Effector memory CD4-positive, alpha-beta T cell (primary cell): ENCODE measurements around the gene CD3D.
"Not testable (repeated sequence)": the region's sequence is repeated elsewhere in the genome, so short reads cannot be mapped to it uniquely, and the experiment has no call there.

Experiments
- DNase-seq, 3 donors: peaks; one replicate each; pipeline ENCODE4 v3.0.0-alpha.2; 2020
- H3K27ac ChIP-seq: 2 replicates; pipeline ENCODE4 v1.7.0; 2013; ENCODE audit warnings: mild to moderate bottlenecking, low read length, moderate library complexity; ENCODE audit not compliant: insufficient read depth, poor library complexity, severe bottlenecking
- H3K27me3 ChIP-seq: replicated peaks from 2 replicates; pipeline ENCODE4 v1.7.0; 2013; ENCODE audit warnings: mild to moderate bottlenecking, low read length; ENCODE audit not compliant: insufficient read depth, control insufficient read depth, poor library complexity, severe bottlenecking
- H3K36me3 ChIP-seq: 2 replicates; pipeline ENCODE4 v1.7.0; 2013; ENCODE audit warnings: mild to moderate bottlenecking, low read length, moderate library complexity; ENCODE audit not compliant: control insufficient read depth, insufficient read depth
- H3K4me1 ChIP-seq: 2 replicates; pipeline ENCODE4 v1.7.0; 2013; ENCODE audit warnings: low read length, mild to moderate bottlenecking; ENCODE audit not compliant: control insufficient read depth, insufficient read depth, poor library complexity, severe bottlenecking
- H3K4me3 ChIP-seq: 2 replicates; pipeline ENCODE4 v1.7.0; 2013; ENCODE audit warnings: low read length, low read depth, mild to moderate bottlenecking; ENCODE audit not compliant: insufficient read depth, poor library complexity, severe bottlenecking
- H3K9me3 ChIP-seq: 2 replicates; pipeline ENCODE4 v1.7.0; 2013; ENCODE audit warnings: mild to moderate bottlenecking, low read length, moderate library complexity; ENCODE audit not compliant: control insufficient read depth

The CD3D gene

GRCh38 chr11:118319337-118319707 is 23.2 kb downstream of the CD3D start:
- Histone ChIP-seq H3K27ac (peak overlapping the region; percentile 54), H3K4me3 (no peak overlapping the region), H3K27me3 (no peaks in the 10 kb centered on the region), H3K4me1 (peaks cover 60% of the 10 kb centered on the region), H3K36me3 (peaks cover 7% of the 10 kb centered on the region), H3K9me3 (no peaks in the 10 kb centered on the region)
- DNase-seq, result no peak

- peak overlapping the region; percentile 54 for H3K27ac ChIP-seq
- no peaks in the 10 kb centered on the region for H3K9me3 ChIP-seq
- peaks cover 60% of the 10 kb centered on the region for H3K4me1 ChIP-seq
- no peak overlapping the region for H3K4me3 ChIP-seq
- H3K27me3 ChIP-seq, result no peaks in the 10 kb centered on the region
- no peak for DNase-seq
- peaks cover 13% of the 10 kb centered on the region for H3K36me3 ChIP-seq
Observed at GRCh38 chr11:118318581-118319336, 23.7 kb downstream of the CD3D start.

- no peak for DNase-seq
- H3K27me3 ChIP-seq, result no peaks in the 10 kb centered on the region
- H3K4me1 ChIP-seq, result peaks cover 60% of the 10 kb centered on the region
- H3K9me3 ChIP-seq, result no peaks in the 10 kb centered on the region
- H3K27ac ChIP-seq, result peak overlapping the region; percentile 54
- peaks cover 19% of the 10 kb centered on the region for H3K36me3 ChIP-seq
- no peak overlapping the region for H3K4me3 ChIP-seq
Observed at GRCh38 chr11:118318124-118318523, 24.4 kb downstream of the CD3D start.

GRCh38 chr11:118314988-118315411 is 27.5 kb downstream of the CD3D start:
- H3K36me3 ChIP-seq, result peaks cover 41% of the 10 kb centered on the region
- no peaks in the 10 kb centered on the region for H3K27me3 ChIP-seq
- H3K4me3 ChIP-seq, result no peak overlapping the region
- H3K27ac ChIP-seq, result peak overlapping the region; percentile 62
- H3K4me1 ChIP-seq, result peaks cover 62% of the 10 kb centered on the region
- no peak for DNase-seq
- H3K9me3 ChIP-seq, result no peaks in the 10 kb centered on the region

- no peak overlapping the region for H3K4me3 ChIP-seq
- H3K36me3 ChIP-seq, result peaks cover 50% of the 10 kb centered on the region
- H3K9me3 ChIP-seq, result no peaks in the 10 kb centered on the region
- H3K27me3 ChIP-seq, result no peaks in the 10 kb centered on the region
- H3K4me1 ChIP-seq, result peaks cover 45% of the 10 kb centered on the region
- no peak for DNase-seq
- H3K27ac ChIP-seq, result peak overlapping the region; percentile 49
Observed at GRCh38 chr11:118313242-118313641, 29.3 kb downstream of the CD3D start.

- Histone ChIP-seq H3K4me3 (no peak overlapping the region), H3K36me3 (peaks cover 50% of the 10 kb centered on the region), H3K4me1 (peaks cover 45% of the 10 kb centered on the region), H3K27me3 (no peaks in the 10 kb centered on the region), H3K27ac (peak overlapping the region; percentile 49), H3K9me3 (no peaks in the 10 kb centered on the region)
- no peak for DNase-seq
Observed at GRCh38 chr11:118312328-118312727, 30.2 kb downstream of the CD3D start.

GRCh38 chr11:118311518-118311917 is 31.0 kb downstream of the CD3D start:
- H3K4me3 ChIP-seq, result no peak overlapping the region
- H3K27me3 ChIP-seq, result no peaks in the 10 kb centered on the region
- H3K27ac ChIP-seq, result peak overlapping the region; percentile 49
- peaks cover 50% of the 10 kb centered on the region for H3K36me3 ChIP-seq
- no peak for DNase-seq
- H3K4me1 ChIP-seq, result peaks cover 46% of the 10 kb centered on the region
- H3K9me3 ChIP-seq, result no peaks in the 10 kb centered on the region

- Histone ChIP-seq H3K27me3 (no peaks in the 10 kb centered on the region), H3K27ac (peak overlapping the region; percentile 49), H3K36me3 (peaks cover 50% of the 10 kb centered on the region), H3K9me3 (no peaks in the 10 kb centered on the region), H3K4me1 (peaks cover 42% of the 10 kb centered on the region), H3K4me3 (no peak overlapping the region)
- DNase-seq, result no peak
Observed at GRCh38 chr11:118310781-118311485, 31.6 kb downstream of the CD3D start.

- Histone ChIP-seq H3K27ac (no peak overlapping the region), H3K36me3 (peaks cover 50% of the 10 kb centered on the region), H3K4me3 (no peak overlapping the region), H3K4me1 (peaks cover 35% of the 10 kb centered on the region), H3K9me3 (no peaks in the 10 kb centered on the region), H3K27me3 (no peaks in the 10 kb centered on the region)
- DNase-seq, result no peak
Observed at GRCh38 chr11:118310271-118310670, 32.2 kb downstream of the CD3D start.

- not testable (repeated sequence) for H3K9me3 ChIP-seq, H3K27me3 ChIP-seq, DNase-seq, H3K4me3 ChIP-seq
- peaks cover 34% of the 10 kb centered on the region for H3K4me1 ChIP-seq
- peak overlapping the region; percentile 86 for H3K27ac ChIP-seq
- H3K36me3 ChIP-seq, result peaks cover 40% of the 10 kb centered on the region
Observed at GRCh38 chr11:118308995-118309528, 33.4 kb downstream of the CD3D start.
